ENCODE results near the gene ORM1.
A peak's percentile ranks its signal among the peaks of the same experiment; 100 is the strongest.
"Not testable (repeated sequence)": the region's sequence is repeated elsewhere in the genome, so short reads cannot be mapped to it uniquely, and the experiment has no call there.

The ORM1 gene

GRCh38 chr9:114322831-114323531, at the start of gene ORM1:
Gene ORM1 (plus strand): TSS chr9:114323098. CDS start chr9:114323134, 36 bp downstream.
- DNase-seq (ENCODE audit: low read depth in 2 of 2); H3K4me3 ChIP-seq (replicated peaks in 1 of 2; ENCODE audit: low read depth in 2 of 2, low read length in 2 of 2): not testable (repeated sequence)

- TF ChIP-seq, protein P1, sequence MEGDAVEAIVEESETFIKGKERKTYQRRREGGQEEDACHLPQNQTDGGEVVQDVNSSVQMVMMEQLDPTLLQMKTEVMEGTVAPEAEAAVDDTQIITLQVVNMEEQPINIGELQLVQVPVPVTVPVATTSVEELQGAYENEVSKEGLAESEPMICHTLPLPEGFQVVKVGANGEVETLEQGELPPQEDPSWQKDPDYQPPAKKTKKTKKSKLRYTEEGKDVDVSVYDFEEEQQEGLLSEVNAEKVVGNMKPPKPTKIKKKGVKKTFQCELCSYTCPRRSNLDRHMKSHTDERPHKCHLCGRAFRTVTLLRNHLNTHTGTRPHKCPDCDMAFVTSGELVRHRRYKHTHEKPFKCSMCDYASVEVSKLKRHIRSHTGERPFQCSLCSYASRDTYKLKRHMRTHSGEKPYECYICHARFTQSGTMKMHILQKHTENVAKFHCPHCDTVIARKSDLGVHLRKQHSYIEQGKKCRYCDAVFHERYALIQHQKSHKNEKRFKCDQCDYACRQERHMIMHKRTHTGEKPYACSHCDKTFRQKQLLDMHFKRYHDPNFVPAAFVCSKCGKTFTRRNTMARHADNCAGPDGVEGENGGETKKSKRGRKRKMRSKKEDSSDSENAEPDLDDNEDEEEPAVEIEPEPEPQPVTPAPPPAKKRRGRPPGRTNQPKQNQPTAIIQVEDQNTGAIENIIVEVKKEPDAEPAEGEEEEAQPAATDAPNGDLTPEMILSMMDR (IDR thresholded peaks at IDR 0.05; ENCODE audit: low read depth, low read length), result no peak
- no peak overlapping the region for H3K4me3 ChIP-seq (replicated peaks in 1 of 2; ENCODE audit: low read depth in 2 of 2, low read length in 2 of 2)
- DNase-seq (ENCODE audit: low read depth in 2 of 2), result no peak
Measured at GRCh38 chr9:114273461-114273881, 49.4 kb upstream of the ORM1 start.

DNA sequence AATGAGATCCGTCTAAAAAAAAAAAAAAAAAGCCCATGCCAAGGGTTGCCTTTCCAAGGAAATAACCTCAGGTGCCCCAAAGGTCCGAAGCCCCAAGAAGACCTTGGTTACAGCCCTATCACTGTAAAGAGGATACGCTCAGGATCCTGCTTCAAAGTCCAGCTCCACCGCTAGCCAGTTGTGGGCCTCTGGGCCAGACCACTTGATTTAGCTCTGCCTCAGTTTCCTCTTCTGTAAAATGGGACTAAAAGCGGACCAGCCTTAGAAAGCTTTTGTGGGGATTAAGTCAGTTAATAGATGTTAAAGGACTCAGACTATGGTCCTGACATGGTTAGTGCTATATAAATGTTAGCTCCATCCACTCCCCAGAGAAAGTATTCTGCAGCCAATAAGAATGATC, 48.7 kb upstream of the ORM1 start:
- TF ChIP-seq, protein P1 (IDR thresholded peaks at IDR 0.05; ENCODE audit: low read depth, low read length), result no peak
- no peak for DNase-seq (ENCODE audit: low read depth in 2 of 2)
- H3K4me3 ChIP-seq (replicated peaks in 1 of 2; ENCODE audit: low read depth in 2 of 2, low read length in 2 of 2), result no peak overlapping the region

DNA sequence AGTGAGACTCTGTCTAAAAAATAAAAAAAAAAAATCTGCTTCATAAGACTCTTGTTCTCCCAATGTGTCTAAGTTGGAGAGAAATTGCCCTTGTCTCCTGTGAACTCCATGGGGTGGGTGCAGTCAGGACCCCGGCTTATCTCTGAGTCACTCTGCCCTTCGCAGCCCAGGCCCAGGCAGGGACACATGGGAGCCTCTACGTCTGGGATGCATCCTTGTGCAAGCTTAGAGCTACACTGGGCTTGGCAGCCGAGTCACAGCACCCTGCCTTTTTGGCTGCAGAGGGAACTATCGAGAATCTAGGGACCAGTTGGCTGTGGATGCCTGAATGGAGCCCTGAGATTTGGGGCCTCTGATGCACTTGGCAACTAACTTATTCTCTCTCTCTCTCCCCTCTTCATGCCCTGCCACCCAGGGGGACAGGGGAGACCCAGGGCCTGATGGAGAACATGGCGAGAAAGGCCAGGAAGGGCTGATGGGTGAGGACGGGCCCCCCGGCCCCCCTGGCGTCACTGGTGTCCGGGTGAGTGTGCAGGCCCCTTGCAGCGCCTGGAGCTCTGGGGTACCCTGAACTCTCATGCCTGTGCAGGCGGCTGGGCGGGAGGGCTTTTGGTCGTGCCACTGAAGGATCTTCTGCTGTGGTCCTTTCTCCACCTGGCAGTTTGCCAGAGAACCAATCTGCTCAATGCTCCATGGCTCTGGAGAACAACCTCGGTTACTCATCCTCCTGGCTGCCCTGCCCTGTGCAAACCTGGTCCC, 47.5 kb upstream of the ORM1 start:
- TF ChIP-seq, protein P1 (IDR thresholded peaks at IDR 0.05; ENCODE audit: low read depth, low read length), result no peak
- H3K4me3 ChIP-seq (replicated peaks in 1 of 2; ENCODE audit: low read depth in 2 of 2, low read length in 2 of 2), result no peak overlapping the region
- peak in 1 of 2 donors; percentile 28 for DNase-seq (ENCODE audit: low read depth in 2 of 2)

- H3K4me3 ChIP-seq (replicated peaks in 1 of 2; ENCODE audit: low read depth in 2 of 2, low read length in 2 of 2), result no peak overlapping the region
- peak; percentile 88 to 98 for DNase-seq (ENCODE audit: low read depth in 2 of 2)
- TF ChIP-seq, protein P1 (IDR thresholded peaks at IDR 0.05; ENCODE audit: low read depth, low read length), result no peak
Measured at GRCh38 chr9:114276908-114277821, 45.7 kb upstream of the ORM1 start.

DNA sequence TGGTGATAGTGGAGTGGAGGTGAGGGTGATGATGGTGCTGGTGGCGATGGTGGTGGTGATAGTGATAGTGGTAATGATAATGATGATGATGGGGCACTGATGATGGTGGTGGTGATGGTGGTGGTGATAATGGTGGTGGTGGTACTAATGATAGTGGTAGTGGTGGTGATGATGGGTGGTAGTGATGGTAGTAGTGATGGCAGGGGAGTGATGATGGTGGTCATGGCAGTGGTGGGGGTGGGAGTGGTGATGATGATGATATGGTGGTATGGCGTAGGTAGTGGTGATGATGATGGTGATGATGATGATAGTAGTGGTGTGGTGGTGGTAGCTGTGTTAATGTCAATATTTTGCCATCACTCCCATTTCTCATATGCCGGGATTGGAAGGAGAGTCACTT, 44.5 kb upstream of the ORM1 start:
- TF ChIP-seq, protein P1 (IDR thresholded peaks at IDR 0.05; ENCODE audit: low read depth, low read length), result no peak
- DNase-seq (ENCODE audit: low read depth in 2 of 2), result no peak
- H3K4me3 ChIP-seq (replicated peaks in 1 of 2; ENCODE audit: low read depth in 2 of 2, low read length in 2 of 2), result no peak overlapping the region

Measured in cardiac fibroblast (primary cell).